PC-3 (cell line): ENCODE data around the gene SF3B2. TPM values are rescaled to one million over a fixed set of nuclear protein-coding genes. Genes with fewer than 3 reads are reported as not detected.

Source experiments
- ATAC-seq: fragments of 200-7000 bp; cut with Tn5 transposase; 2 replicates; pipeline ENCODE4 v1.9.1; 2020; ENCODE audit warnings: mild to moderate bottlenecking, moderate library complexity
- BruUV-seq: library from RNA; stranded (reverse); fragments of 400-500 nt; replicated peaks from 2 replicates; lab custom pipeline; 2021; lab: Mats Ljungman, UMichigan
- CTCF ChIA-PET: fragments of 300-600 bp; sonication (Branson Sonifier 250); formaldehyde crosslinking; loops from one replicate; lab custom pipeline; 2022; ENCODE audit warnings: antibody characterized with exemption; lab: Charles Lee
- POLR2A ChIA-PET: fragments of 300-600 bp; sonication (Branson Sonifier 250); formaldehyde crosslinking; loops from one replicate; lab custom pipeline; 2022; ENCODE audit warnings: antibody characterized with exemption; ENCODE audit not compliant: unreplicated experiment; lab: Charles Lee
- DNase-seq: peaks from one replicate; pipeline ENCODE4 v3.0.0-alpha.2; 2015
- H2AFZ ChIP-seq: fragments of 300-600 bp; sonication (generic); 2 replicates; pipeline ENCODE4 v1.6.0; 2016; ENCODE audit warnings: antibody characterized with exemption, low read length
- H3F3A ChIP-seq: fragments of 300-600 bp; sonication (generic); one replicate; pipeline ENCODE4 v1.6.0; 2017; ENCODE audit warnings: antibody characterized with exemption, low read length, control low read depth, mild to moderate bottlenecking; ENCODE audit not compliant: unreplicated experiment
- H3K27ac ChIP-seq: fragments of 300-600 bp; sonication (generic); 2 replicates; pipeline ENCODE4 v1.5.1; 2016; ENCODE audit warnings: mild to moderate bottlenecking, low read length
- H3K27me3 ChIP-seq: fragments of 300-600 bp; sonication (generic); 2 replicates; pipeline ENCODE4 v1.6.1; 2016; ENCODE audit warnings: low read length, mixed read lengths
- H3K36me3 ChIP-seq: fragments of 300-600 bp; sonication (generic); 2 replicates; pipeline ENCODE4 v1.6.1; 2016; ENCODE audit warnings: low read depth, mixed run types, low read length, mixed read lengths
- H3K4me1 ChIP-seq: fragments of 300-600 bp; sonication (generic); 2 replicates; pipeline ENCODE4 v1.5.1; 2016; ENCODE audit warnings: low read length; ENCODE audit not compliant: insufficient read depth
- H3K4me2 ChIP-seq: fragments of 300-600 bp; sonication (generic); 2 replicates; pipeline ENCODE4 v1.6.0; 2016; ENCODE audit warnings: low read length
- H3K4me3 ChIP-seq: fragments of 300-600 bp; sonication (generic); 2 replicates; pipeline ENCODE4 v1.5.1; 2016; ENCODE audit warnings: mild to moderate bottlenecking, low read length, mixed read lengths
- H3K79me2 ChIP-seq: fragments of 300-600 bp; sonication (generic); 2 replicates; pipeline ENCODE4 v1.6.1; 2017; ENCODE audit warnings: low read length, mixed read lengths
- H3K9ac ChIP-seq: fragments of 300-600 bp; sonication (generic); 2 replicates; pipeline ENCODE4 v1.6.0; 2016; ENCODE audit warnings: mild to moderate bottlenecking, low read length
- H3K9me2 ChIP-seq: fragments of 300-600 bp; sonication (generic); replicated peaks from 2 replicates; pipeline ENCODE4 v1.6.1; 2016; ENCODE audit warnings: mixed run types, low read length, mixed read lengths
- H3K9me3 ChIP-seq: fragments of 300-600 bp; sonication (generic); 2 replicates; pipeline ENCODE4 v1.6.1; 2016; ENCODE audit warnings: low read length, mixed read lengths
- H4K20me1 ChIP-seq: fragments of 300-600 bp; sonication (generic); 2 replicates; pipeline ENCODE4 v1.6.1; 2016; ENCODE audit warnings: low read length, mixed read lengths
- CTCF ChIP-seq: fragments of 300-600 bp; sonication (generic); conservative IDR thresholded peaks from 2 replicates; pipeline ENCODE4 v1.5.1; 2017; ENCODE audit warnings: antibody characterized with exemption, low read depth, mild to moderate bottlenecking, low read length
- EZH2 ChIP-seq: fragments of 300-600 bp; sonication (generic); IDR thresholded peaks from one replicate; pipeline ENCODE4 v1.6.1; 2017; ENCODE audit warnings: antibody characterized with exemption, mild to moderate bottlenecking, low read length; ENCODE audit not compliant: unreplicated experiment
- EZH2phosphoT487 ChIP-seq: fragments of 300-600 bp; sonication (generic); IDR thresholded peaks from 2 replicates; pipeline ENCODE4 v1.6.1; 2018; ENCODE audit warnings: mild to moderate bottlenecking, antibody characterized with exemption, low read length, borderline replicate concordance
- intact Hi-C: fragments of 100-400 bp; cut with micrococcal nuclease; formaldehyde crosslinking; loops from 2 replicates; pipeline ENCODE4 v1.9.0; 2023
- total RNA-seq: library from RNA; depleted of rRNA; stranded (reverse); fragments of >200 nt; gene quantifications from 2 replicates; pipeline ENCODE4 v1.2.3, GENCODE V29; 2014

Gene SF3B2
- total RNA-seq, 1 experiment from 2014 or later: 241 TPM

DNA sequence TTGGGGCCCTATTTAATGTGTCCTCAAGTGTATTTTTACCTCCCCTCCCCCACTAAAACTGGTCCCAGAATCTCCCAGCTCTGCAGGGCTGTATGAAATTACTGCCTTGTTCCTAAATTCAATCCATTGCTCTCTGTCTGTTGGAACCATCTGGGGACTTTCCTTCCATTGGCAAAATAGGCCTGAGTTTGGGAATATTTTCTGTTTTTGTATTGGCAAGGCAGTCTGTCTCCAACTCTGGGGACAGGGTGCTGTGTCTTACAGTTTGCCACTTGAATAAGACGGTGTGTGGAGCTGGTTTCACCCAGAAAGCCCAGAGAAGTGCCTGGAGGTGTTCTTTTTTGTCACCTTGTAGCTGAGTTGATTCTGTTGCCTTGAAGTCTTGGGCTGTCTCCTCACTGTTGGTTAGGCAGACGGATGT, 19.2 kb downstream of the SF3B2 start:
- H3F3A ChIP-seq: peaks cover 11% of the 10 kb centered on the region
- no peaks in the 10 kb centered on the region for H3K9me2 ChIP-seq
- no peak overlapping the region for H3K27ac ChIP-seq
- intact Hi-C loops: loop anchor here (2.0 to 5.0 kb wide), 2 partner anchors 41 to 63 kb away; no protein-coding TSS in a partner anchor
- peak overlapping the region; percentile 39; the same call in 1 of the 2 replicates for H3K9ac ChIP-seq
- TSS peak; percentile 28 for BruUV-seq
- ChIA-PET CTCF (interaction anchor here (0.5 kb wide), 1 partner anchor 55 kb away, joined by 4 read pairs; no protein-coding TSS in a partner anchor), POLR2A (no interaction called here)
- DNase-seq: no peak
- peak overlapping the region; percentile 83 for H3K4me3 ChIP-seq
- peaks cover 25% of the 10 kb centered on the region for H3K4me1 ChIP-seq
- TF ChIP-seq EZH2: no peak
- TF ChIP-seq CTCF: no peak
- no peak for TF ChIP-seq EZH2phosphoT487
- no peaks in the 10 kb centered on the region for H3K9me3 ChIP-seq
- H4K20me1 ChIP-seq: no peaks in the 10 kb centered on the region
- peaks cover 44% of the 10 kb centered on the region for H3K79me2 ChIP-seq
- H3K36me3 ChIP-seq: peaks cover 30% of the 10 kb centered on the region
- peak overlapping the region; percentile 63 for H2AFZ ChIP-seq
- H3K4me2 ChIP-seq: peak overlapping the region; percentile 85
- no peaks in the 10 kb centered on the region for H3K27me3 ChIP-seq
- no peak for ATAC-seq

DNA sequence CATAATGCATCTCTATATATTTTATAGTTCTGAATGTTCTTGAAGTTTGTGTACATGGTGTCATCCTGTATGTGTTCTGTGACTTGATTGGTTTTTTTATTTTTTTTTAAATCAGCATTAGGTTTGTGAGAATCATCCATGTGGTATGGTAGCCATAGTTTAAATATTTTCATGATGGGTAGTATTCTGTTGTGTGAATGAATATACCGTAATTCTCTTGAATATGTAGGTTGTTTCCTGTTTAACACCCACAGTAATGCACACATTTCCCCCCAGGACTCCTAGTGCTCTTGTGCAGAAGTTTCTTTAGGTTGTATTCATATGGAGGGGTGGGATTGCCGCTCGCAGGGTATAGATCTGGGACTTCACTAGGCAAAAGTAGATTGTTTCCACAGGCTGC, 19.9 kb downstream of the SF3B2 start:
- no peak overlapping the region for H3K27ac ChIP-seq
- peaks cover 23% of the 10 kb centered on the region for H3K36me3 ChIP-seq
- peak overlapping the region; percentile 83 for H3K4me3 ChIP-seq
- no peak overlapping the region for H2AFZ ChIP-seq
- no peak for DNase-seq
- no TSS peak for BruUV-seq
- H3K9ac ChIP-seq: no peak overlapping the region
- no peak for ATAC-seq
- peaks cover 11% of the 10 kb centered on the region for H3F3A ChIP-seq
- no peaks in the 10 kb centered on the region for H3K27me3 ChIP-seq
- H3K79me2 ChIP-seq: peaks cover 50% of the 10 kb centered on the region
- ChIA-PET CTCF (no interaction called here), POLR2A (no interaction called here)
- H3K9me3 ChIP-seq: no peaks in the 10 kb centered on the region
- TF ChIP-seq EZH2phosphoT487 (no peak), CTCF (no peak), EZH2 (no peak)
- H4K20me1 ChIP-seq: no peaks in the 10 kb centered on the region
- intact Hi-C loops: loop anchor here (5.0 kb wide), 1 partner anchor 40 kb away; no protein-coding TSS in a partner anchor
- H3K4me1 ChIP-seq: peaks cover 25% of the 10 kb centered on the region
- no peaks in the 10 kb centered on the region for H3K9me2 ChIP-seq
- H3K4me2 ChIP-seq: peak overlapping the region; percentile 85

DNA sequence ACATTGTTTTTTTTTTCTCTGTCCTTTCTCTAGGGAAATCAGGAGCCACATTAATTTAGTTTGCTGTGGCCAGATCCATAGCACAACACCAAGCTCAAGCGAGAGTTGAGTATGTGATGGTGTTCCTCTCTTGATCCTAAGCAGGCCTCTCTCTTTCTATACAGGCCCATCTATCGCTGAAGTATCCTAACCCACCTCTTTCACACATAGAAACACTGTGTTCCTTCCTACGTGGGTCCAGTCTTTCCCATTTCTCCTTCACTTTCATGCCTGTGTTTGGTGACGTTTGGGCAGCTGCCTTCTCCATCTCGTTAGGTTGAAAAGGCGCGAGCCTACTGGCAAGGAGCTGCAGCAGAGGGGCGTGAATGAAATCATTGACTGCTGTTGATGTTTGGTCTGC, 20.4 kb downstream of the SF3B2 start:
- POLR2A ChIA-PET: no interaction called here
- DNase-seq: no peak
- peaks cover 11% of the 10 kb centered on the region for H3F3A ChIP-seq
- no peak overlapping the region for H3K27ac ChIP-seq
- no peak overlapping the region for H3K9ac ChIP-seq
- H3K4me1 ChIP-seq: peaks cover 25% of the 10 kb centered on the region
- H2AFZ ChIP-seq: no peak overlapping the region
- no peak for TF ChIP-seq EZH2phosphoT487
- BruUV-seq: no TSS peak
- no peaks in the 10 kb centered on the region for H3K9me3 ChIP-seq
- CTCF ChIA-PET: no interaction called here
- no peaks in the 10 kb centered on the region for H4K20me1 ChIP-seq
- intact Hi-C loops: loop anchor here (5.0 kb wide), 1 partner anchor 40 kb away; no protein-coding TSS in a partner anchor
- H3K4me2 ChIP-seq: peak overlapping the region; percentile 85; the same call in 1 of the 2 replicates
- ATAC-seq: no peak
- H3K79me2 ChIP-seq: peaks cover 51% of the 10 kb centered on the region
- no peaks in the 10 kb centered on the region for H3K27me3 ChIP-seq
- H3K9me2 ChIP-seq: no peaks in the 10 kb centered on the region
- H3K4me3 ChIP-seq: no peak overlapping the region
- H3K36me3 ChIP-seq: peaks cover 19% of the 10 kb centered on the region
